ENCODE results near the gene PRR16. TPM values are rescaled to one million over a fixed set of nuclear protein-coding genes. Genes with fewer than 3 reads are reported as not detected.

The PRR16 gene
- total RNA-seq, 1 experiment from 2014 or later, result 0.42 TPM

GRCh38 chr5:120678279-120678678 is 214.2 kb downstream of the PRR16 start:
- TF ChIP-seq FOXK1 (CRISPR knock-in tag; IDR thresholded peaks at IDR 0.05), result no peak
- TF ChIP-seq E2F1 (CRISPR knock-in tag; IDR thresholded peaks at IDR 0.05), result no peak
- Mint-ChIP-seq H3K4me1 (peaks cover 11% of the 10 kb centered on the region), H3K27ac (no peak overlapping the region), H3K27me3 (ENCODE audit: low read depth) (peaks cover 5% of the 10 kb centered on the region; the same call in 1 of the 2 replicates), H3K9me3 (no peaks in the 10 kb centered on the region), H3K4me3 (no peak overlapping the region), H3K36me3 (no peaks in the 10 kb centered on the region)
- no peak for DNase-seq (ENCODE audit: low spot score)
- POLR2A ChIA-PET, result no interaction called here
- CTCF ChIA-PET, result no interaction called here
- no peak for ATAC-seq

GRCh38 chr5:120682851-120683250 is 218.8 kb downstream of the PRR16 start:
- POLR2A ChIA-PET, result interaction anchor here (0.7 kb wide), 1 partner anchor 11 kb away, joined by 4 read pairs; no protein-coding TSS in a partner anchor
- H3K4me1 Mint-ChIP-seq, result peaks cover 29% of the 10 kb centered on the region
- no peak overlapping the region for H3K27ac Mint-ChIP-seq
- H3K9me3 Mint-ChIP-seq, result no peaks in the 10 kb centered on the region
- peaks cover 5% of the 10 kb centered on the region; the same call in 1 of the 2 replicates for H3K27me3 Mint-ChIP-seq (ENCODE audit: low read depth)
- H3K4me3 Mint-ChIP-seq, result no peak overlapping the region
- CTCF ChIA-PET, result no interaction called here
- H3K36me3 Mint-ChIP-seq, result no peaks in the 10 kb centered on the region
- ATAC-seq (no peak), DNase-seq (ENCODE audit: low spot score) (no peak)
- TF ChIP-seq GTF2I (CRISPR knock-in tag; conservative IDR thresholded peaks at IDR 0.05) (no peak), CDX4 (CRISPR knock-in tag; IDR thresholded peaks at IDR 0.05; ENCODE audit: borderline replicate concordance) (no peak), ZNF263 (CRISPR knock-in tag; IDR thresholded peaks at IDR 0.05; ENCODE audit: low read depth) (no peak), ZNF671 (CRISPR knock-in tag; IDR thresholded peaks at IDR 0.05) (no peak), ZBTB43 (CRISPR knock-in tag; IDR thresholded peaks at IDR 0.05) (no peak), ZNF423 (CRISPR knock-in tag; IDR thresholded peaks at IDR 0.05) (no peak), RORB (CRISPR knock-in tag; IDR thresholded peaks at IDR 0.05) (no peak), STAT6 (CRISPR knock-in tag; conservative IDR thresholded peaks at IDR 0.05; ENCODE audit: low read depth) (no peak), FOXP4 (CRISPR knock-in tag; IDR thresholded peaks at IDR 0.05) (no peak), NR2C2 (CRISPR knock-in tag; IDR thresholded peaks at IDR 0.05) (no peak), USF1 (CRISPR knock-in tag; IDR thresholded peaks at IDR 0.05) (no peak), HMGA2 (CRISPR knock-in tag; IDR thresholded peaks at IDR 0.05) (no peak), AR (CRISPR knock-in tag; IDR thresholded peaks at IDR 0.05) (no peak), ARID4B (CRISPR knock-in tag; IDR thresholded peaks at IDR 0.05; ENCODE audit: borderline replicate concordance) (no peak), ZNF121 (CRISPR knock-in tag; IDR thresholded peaks at IDR 0.05) (no peak), JAZF1 (CRISPR knock-in tag; IDR thresholded peaks at IDR 0.05) (no peak), FOXJ3 (CRISPR knock-in tag; IDR thresholded peaks at IDR 0.05; ENCODE audit: borderline replicate concordance) (no peak), ZNF416 (CRISPR knock-in tag; IDR thresholded peaks at IDR 0.05) (no peak)

All from WTC11 (cell line).